WTC11 (cell line): ENCODE measurements around the gene PCDH9. TPM values are rescaled to one million over a fixed set of nuclear protein-coding genes. Genes with fewer than 3 reads are reported as not detected.

Experiments
- ATAC-seq: fragments of 200-7000 bp; cut with Tn5 transposase; 2 replicates; pipeline ENCODE4 v1.10.0; 2021; ENCODE audit warnings: mild to moderate bottlenecking, moderate library complexity
- CTCF ChIA-PET: fragments of 300-600 bp; sonication (Branson Sonifier 250); formaldehyde crosslinking; loops from one replicate; lab custom pipeline; 2021; ENCODE audit warnings: antibody characterized with exemption; lab: Charles Lee
- POLR2A ChIA-PET: fragments of 350-600 bp; sonication (Branson Sonifier 250); formaldehyde crosslinking; loops from one replicate; lab custom pipeline; 2021; ENCODE audit warnings: antibody characterized with exemption; lab: Charles Lee
- DNase-seq: peaks from one replicate; pipeline ENCODE4 v3.0.0; 2021; ENCODE audit warnings: low spot score
- H3K27ac Mint-ChIP-seq: 2 replicates; pipeline ENCODE4 v1.8.0; 2021; ENCODE audit warnings: mixed read lengths
- H3K27me3 Mint-ChIP-seq: 2 replicates; pipeline ENCODE4 v1.8.0; 2021; ENCODE audit warnings: low read depth, mild to moderate bottlenecking, moderate library complexity, mixed read lengths
- H3K36me3 Mint-ChIP-seq: 2 replicates; pipeline ENCODE4 v1.8.0; 2021; ENCODE audit warnings: mixed read lengths
- H3K4me1 Mint-ChIP-seq: 2 replicates; pipeline ENCODE4 v1.8.0; 2022; ENCODE audit warnings: mixed read lengths
- H3K4me3 Mint-ChIP-seq: 2 replicates; pipeline ENCODE4 v1.8.0; 2021; ENCODE audit warnings: mild to moderate bottlenecking, moderate library complexity, mixed read lengths
- H3K9me3 Mint-ChIP-seq: 2 replicates; pipeline ENCODE4 v1.8.0; 2021; ENCODE audit warnings: mixed read lengths
- AR ChIP-seq: fragments of 250-450 bp; sonication (Bioruptor Pico); IDR thresholded peaks from 2 replicates; pipeline ENCODE4 v1.9.0; 2021; ENCODE audit warnings: mild to moderate bottlenecking
- ARID4B ChIP-seq: sonication (generic); formaldehyde crosslinking; IDR thresholded peaks from 2 replicates; pipeline ENCODE4 v1.8.0; 2023; ENCODE audit warnings: missing genetic modification reagents, mild to moderate bottlenecking, borderline replicate concordance
- ATF1 ChIP-seq: sonication (generic); formaldehyde crosslinking; IDR thresholded peaks from 2 replicates; pipeline ENCODE4 v1.8.1; 2023; ENCODE audit warnings: mild to moderate bottlenecking, moderate library complexity, missing genetic modification reagents
- ATF3 ChIP-seq: sonication (generic); formaldehyde crosslinking; conservative IDR thresholded peaks from 2 replicates; pipeline ENCODE4 v1.8.1; 2022; ENCODE audit warnings: mild to moderate bottlenecking, missing genetic modification reagents
- CREB1 ChIP-seq: sonication (generic); formaldehyde crosslinking; IDR thresholded peaks from 2 replicates; pipeline ENCODE4 v1.8.0; 2023; ENCODE audit warnings: mild to moderate bottlenecking, missing genetic modification reagents
- ETV6 ChIP-seq: sonication (generic); formaldehyde crosslinking; IDR thresholded peaks from 2 replicates; pipeline ENCODE4 v1.8.1; 2022; ENCODE audit warnings: mild to moderate bottlenecking, missing genetic modification reagents
- IRF1 ChIP-seq: sonication (generic); formaldehyde crosslinking; IDR thresholded peaks from 2 replicates; pipeline ENCODE4 v1.8.0; 2023; ENCODE audit warnings: missing genetic modification reagents
- MLX ChIP-seq: sonication (generic); formaldehyde crosslinking; IDR thresholded peaks from 2 replicates; pipeline ENCODE4 v1.8.1; 2023; ENCODE audit warnings: mild to moderate bottlenecking, missing genetic modification reagents, moderate library complexity
- NR2C2 ChIP-seq: sonication (generic); formaldehyde crosslinking; IDR thresholded peaks from 2 replicates; pipeline ENCODE4 v1.8.0; 2022; ENCODE audit warnings: mild to moderate bottlenecking, missing genetic modification reagents
- PRRX2 ChIP-seq: fragments of 250-450 bp; sonication (Bioruptor Pico); IDR thresholded peaks from 2 replicates; pipeline ENCODE4 v1.8.0; 2021; ENCODE audit warnings: mild to moderate bottlenecking
- SMAD3 ChIP-seq: sonication (generic); formaldehyde crosslinking; IDR thresholded peaks from 2 replicates; pipeline ENCODE4 v1.8.0; 2022; ENCODE audit warnings: missing genetic modification reagents, mild to moderate bottlenecking, borderline replicate concordance
- TEAD1 ChIP-seq: sonication (generic); formaldehyde crosslinking; IDR thresholded peaks from 2 replicates; pipeline ENCODE4 v1.8.0; 2022; ENCODE audit warnings: mild to moderate bottlenecking, missing genetic modification reagents
- ZNF263 ChIP-seq: sonication (generic); formaldehyde crosslinking; IDR thresholded peaks from 2 replicates; pipeline ENCODE4 v1.8.1; 2022; ENCODE audit warnings: low read depth, mild to moderate bottlenecking, moderate library complexity, missing genetic modification reagents
- ZNF317 ChIP-seq: sonication (generic); formaldehyde crosslinking; IDR thresholded peaks from 2 replicates; pipeline ENCODE4 v1.8.1; 2023; ENCODE audit warnings: low read depth, mild to moderate bottlenecking, moderate library complexity, missing genetic modification reagents, borderline replicate concordance
- ZNF425 ChIP-seq: fragments of 250-450 bp; sonication (Bioruptor Pico); conservative IDR thresholded peaks from 2 replicates; pipeline ENCODE4 v1.9.0; 2021; ENCODE audit warnings: mild to moderate bottlenecking
- ZNF671 ChIP-seq: fragments of 250-450 bp; sonication (Bioruptor Pico); IDR thresholded peaks from 2 replicates; pipeline ENCODE4 v1.8.0; 2021; ENCODE audit warnings: mild to moderate bottlenecking
- total RNA-seq: library from RNA; stranded (reverse); gene quantifications from 3 replicates; pipeline ENCODE4 v1.2.3, GENCODE V29; 2021

PCDH9 gene
- total RNA-seq, 1 experiment from 2014 or later: 0.48 TPM

- TF ChIP-seq ETV6 (no peak), ZNF317 (CRISPR knock-in tag) (no peak), IRF1 (CRISPR knock-in tag) (no peak), ZNF671 (CRISPR knock-in tag) (no peak), ARID4B (CRISPR knock-in tag) (no peak), AR (no peak), ZNF263 (CRISPR knock-in tag) (no peak), TEAD1 (CRISPR knock-in tag) (no peak), ZNF425 (CRISPR knock-in tag) (no peak), NR2C2 (no peak), MLX (CRISPR knock-in tag) (no peak), CREB1 (CRISPR knock-in tag) (no peak), ATF3 (no peak), PRRX2 (CRISPR knock-in tag) (no peak), SMAD3 (CRISPR knock-in tag) (no peak), ATF1 (CRISPR knock-in tag) (no peak)
- TF ChIP-seq, all 79 proteins: peak for 0
- DNase-seq (no peak), ATAC-seq (no peak)
- Mint-ChIP-seq H3K4me3 (no peak overlapping the region), H3K36me3 (no peaks in the 10 kb centered on the region), H3K4me1 (peaks cover 25% of the 10 kb centered on the region), H3K27ac (no peak overlapping the region), H3K9me3 (no peaks in the 10 kb centered on the region), H3K27me3 (no peaks in the 10 kb centered on the region; the same call in 1 of the 2 replicates)
- CTCF ChIA-PET: no interaction called here
- POLR2A ChIA-PET: no interaction called here
Observed at GRCh38 chr13:66407128-66407527, 823.0 kb downstream of the PCDH9 start.
